CD4-positive, alpha-beta T cell treated with Interleukin-4 for 4 hours (primary cell): Measurements from ENCODE around the gene TSSC4.

ENCODE experiments used
- DNase-seq: peaks from one replicate; pipeline ENCODE4 v3.0.0-alpha.2; 2020

Gene TSSC4

DNA sequence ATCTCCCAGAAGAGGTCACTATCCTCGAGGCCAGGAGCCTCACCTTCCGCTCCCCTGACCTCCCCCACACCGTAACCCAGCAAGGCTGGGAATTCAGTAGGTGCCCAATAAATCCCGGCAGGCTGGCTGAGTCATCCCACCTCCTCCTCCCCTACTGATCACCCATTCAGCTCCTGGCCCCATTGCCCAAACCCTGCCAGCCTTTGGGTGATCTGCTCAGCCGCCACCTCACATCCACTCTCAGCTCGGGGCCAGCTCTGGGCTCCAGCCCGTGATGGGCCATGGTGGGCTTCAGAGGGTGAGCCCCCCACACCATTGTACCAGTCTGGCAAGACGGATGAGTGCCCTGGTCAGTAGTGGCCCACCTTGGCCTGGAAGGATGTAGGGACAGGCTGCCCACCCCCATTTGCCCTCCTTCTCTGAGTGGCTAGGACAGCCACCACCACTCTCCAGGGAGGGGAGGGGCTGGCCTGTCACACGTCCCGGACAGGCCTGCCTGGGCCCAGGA, 35.5 kb downstream of the TSSC4 start:
- no peak for DNase-seq

DNA sequence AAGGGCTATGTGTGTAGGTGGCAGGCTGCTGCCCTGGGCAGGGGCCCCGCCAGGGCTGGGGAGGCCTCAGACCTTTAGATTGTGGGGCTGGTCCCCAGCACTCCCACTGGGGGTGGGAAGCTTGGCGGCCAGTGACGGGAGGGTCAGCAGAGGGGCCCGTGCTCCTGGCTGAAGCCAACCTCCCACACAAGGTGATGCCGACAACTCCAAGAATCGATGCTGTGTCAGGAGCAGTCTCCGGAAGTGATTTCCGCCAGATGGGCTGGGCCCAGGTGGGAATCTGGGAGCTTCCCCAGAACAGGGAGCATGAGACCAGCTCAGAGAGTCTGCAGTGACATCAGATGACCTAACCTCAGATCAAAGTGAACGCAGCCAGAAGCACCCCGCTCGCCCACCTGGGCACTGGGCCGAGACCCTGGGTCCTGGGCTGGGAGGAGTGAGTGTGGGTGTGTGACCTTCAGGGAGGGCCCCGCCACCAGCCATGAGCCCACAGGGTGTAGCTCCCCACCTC, 36.0 kb downstream of the TSSC4 start:
- no peak for DNase-seq

DNA sequence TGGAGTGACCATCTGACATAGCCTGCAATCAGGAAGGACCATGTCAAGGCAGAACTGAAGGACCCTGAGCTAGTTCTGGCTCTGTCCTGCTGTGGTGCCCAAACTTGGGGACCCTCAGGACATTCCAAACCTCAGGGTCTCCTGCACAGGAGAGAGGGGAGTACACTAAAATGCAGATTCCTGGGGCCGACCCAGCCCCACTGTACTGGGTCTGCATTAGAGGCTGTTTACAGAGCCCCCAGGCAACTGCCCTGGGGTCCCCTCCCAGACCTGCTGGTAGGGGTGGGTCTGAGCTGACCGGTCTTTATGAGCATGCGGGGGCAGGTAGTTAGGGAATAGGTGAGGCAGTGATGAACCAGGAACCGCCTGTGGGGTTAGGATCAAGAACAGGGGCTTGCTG, 37.0 kb downstream of the TSSC4 start:
- no peak for DNase-seq

DNA sequence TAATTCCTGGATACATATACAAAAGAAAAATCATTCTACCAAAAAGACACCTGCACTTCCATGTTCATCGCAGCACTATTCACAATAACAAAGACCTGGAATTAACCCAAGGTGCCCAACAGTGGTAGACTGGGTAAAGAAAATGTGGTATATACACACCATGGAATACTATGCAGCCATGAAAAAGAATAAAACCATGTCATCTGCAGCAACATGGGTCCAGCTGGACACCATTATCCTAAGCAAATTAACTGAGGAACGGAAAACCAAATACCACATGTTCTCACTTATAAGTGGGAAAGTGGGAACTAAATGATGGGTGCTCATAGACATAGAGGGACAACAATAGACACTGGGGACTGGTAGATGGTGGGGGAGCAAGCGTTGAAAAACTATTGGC, 39.3 kb downstream of the TSSC4 start:
- no peak for DNase-seq

DNA sequence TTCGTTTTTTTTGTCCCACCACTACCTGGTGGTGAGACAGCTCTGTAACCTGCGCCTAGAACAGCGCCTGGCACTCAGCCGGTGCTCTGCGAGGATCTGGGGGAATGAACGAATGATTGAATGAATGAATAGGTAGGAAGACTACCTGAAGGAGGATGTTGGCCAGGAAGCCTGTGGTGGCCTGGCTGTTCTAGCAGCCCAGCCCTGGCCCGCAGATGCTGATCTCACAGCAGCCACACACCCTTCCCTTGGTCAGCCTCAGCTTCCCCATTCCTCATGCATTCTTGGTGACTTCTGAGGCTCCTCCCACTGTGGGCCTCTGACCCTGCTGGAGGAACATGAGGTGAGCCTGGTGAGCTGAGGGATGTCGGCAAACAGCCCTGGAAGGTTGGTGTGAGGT, 40.1 kb downstream of the TSSC4 start:
- no peak for DNase-seq

DNA sequence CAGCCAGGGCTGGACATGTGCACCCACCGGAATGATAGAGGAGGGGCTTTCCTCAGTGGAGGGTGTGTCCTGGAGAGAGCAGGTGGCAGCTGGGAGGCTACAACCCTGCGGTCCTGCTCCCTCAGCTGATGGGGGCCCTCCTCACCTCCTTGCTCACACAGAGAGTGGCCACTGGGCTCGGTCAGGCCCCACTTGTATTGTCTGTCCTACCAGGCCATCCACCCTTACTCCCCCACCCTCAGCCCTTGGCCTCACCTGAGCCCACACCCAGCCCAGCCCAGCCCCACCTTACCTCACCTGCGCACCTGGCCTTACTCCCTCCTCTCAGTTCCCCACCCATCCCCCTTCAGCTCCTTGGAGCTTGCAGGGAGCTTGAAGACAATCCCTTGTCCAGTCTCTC, 40.6 kb downstream of the TSSC4 start:
- no peak for DNase-seq

DNA sequence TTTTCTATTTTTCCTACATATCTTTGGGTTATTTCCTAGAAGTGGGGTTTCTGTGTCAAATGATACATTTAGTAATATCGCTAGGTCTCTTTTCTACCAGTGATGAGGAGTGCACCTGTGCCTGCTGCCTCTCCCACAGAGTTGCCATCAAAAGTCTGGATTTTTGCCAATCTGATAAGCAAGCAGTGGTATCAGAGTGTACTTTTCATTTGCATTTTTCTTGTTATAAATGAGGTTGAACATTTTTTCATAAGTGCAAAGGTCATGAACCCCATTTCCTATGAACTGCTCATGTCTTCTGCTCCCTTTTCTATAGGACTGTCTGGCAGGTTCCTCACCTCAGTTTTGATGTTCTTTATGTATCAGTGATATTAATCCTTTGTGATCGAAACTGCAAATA, 42.0 kb downstream of the TSSC4 start:
- DNase-seq: peak; percentile 80

DNA sequence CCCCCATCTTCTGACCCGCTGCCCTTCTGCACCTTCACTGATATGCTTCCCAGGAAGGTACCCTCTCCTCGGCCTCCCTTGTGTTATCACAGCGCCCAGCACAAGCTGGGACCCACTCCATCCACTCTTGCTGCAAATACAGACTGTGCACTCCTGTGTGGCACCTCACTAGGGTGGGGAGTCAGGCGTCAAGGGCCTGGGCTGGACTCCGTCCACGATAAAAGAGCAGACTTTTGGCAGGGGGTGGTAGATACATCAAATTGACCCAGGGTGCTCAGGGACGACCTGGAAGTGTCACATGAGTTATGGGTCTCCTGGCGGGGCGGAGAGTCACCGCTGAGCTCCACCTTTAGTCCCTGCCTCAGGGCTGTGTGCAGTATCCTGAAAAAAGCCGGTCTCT, 42.9 kb downstream of the TSSC4 start:
- no peak for DNase-seq

DNA sequence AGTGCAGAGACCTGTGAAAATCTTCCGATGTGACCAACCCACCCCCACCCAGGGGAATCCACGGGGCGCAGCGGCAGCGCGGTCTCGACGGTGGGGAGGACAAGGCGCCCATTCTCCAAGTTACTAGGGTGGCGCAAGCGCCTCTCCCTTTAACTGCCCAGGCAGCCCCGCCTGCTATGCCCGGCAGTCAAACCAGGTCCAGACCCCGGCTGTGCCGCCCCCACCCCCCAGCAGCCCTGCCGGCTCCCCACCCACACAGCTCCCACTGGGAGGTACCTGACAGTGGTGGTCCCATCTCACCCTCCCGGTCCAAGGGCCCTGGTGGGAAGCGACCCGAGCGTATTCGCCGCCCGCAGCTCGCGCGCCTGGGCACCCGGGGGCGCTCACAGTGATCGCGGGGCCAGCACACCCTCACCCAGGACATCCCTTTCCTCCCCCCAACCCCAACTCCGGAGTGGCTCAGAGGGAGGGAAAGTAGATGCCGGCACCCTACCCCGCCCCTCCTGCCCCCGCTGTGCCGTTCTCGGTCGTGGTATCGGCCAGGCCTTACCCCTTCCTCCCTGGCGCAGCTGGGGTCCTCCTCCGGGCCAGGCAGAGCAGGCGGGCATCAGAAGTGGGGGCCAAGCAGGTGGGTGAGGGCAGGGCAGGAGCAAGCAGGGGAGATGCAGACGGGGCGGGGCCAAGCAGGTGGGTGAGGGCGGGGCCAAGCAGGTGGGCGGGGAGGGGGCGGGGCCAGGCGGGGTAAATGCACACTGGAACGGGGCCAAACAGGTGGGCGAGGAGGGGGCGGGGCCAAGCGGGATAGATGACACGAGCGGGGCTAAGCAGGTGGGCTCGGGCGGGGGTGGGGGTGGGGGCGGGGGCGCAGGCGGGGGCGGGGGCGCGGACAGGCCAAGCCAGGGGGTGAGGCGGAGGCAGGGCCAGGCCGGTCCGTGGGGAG, 43.6 kb downstream of the TSSC4 start, which contains the start of gene TRPM5:
Gene TRPM5, minus strand, starts transcription at position 634 of the 940 bp plus-strand sequence. CDS start 21,478 bp downstream, outside the sequence.
- peak; percentile 47 for DNase-seq

DNA sequence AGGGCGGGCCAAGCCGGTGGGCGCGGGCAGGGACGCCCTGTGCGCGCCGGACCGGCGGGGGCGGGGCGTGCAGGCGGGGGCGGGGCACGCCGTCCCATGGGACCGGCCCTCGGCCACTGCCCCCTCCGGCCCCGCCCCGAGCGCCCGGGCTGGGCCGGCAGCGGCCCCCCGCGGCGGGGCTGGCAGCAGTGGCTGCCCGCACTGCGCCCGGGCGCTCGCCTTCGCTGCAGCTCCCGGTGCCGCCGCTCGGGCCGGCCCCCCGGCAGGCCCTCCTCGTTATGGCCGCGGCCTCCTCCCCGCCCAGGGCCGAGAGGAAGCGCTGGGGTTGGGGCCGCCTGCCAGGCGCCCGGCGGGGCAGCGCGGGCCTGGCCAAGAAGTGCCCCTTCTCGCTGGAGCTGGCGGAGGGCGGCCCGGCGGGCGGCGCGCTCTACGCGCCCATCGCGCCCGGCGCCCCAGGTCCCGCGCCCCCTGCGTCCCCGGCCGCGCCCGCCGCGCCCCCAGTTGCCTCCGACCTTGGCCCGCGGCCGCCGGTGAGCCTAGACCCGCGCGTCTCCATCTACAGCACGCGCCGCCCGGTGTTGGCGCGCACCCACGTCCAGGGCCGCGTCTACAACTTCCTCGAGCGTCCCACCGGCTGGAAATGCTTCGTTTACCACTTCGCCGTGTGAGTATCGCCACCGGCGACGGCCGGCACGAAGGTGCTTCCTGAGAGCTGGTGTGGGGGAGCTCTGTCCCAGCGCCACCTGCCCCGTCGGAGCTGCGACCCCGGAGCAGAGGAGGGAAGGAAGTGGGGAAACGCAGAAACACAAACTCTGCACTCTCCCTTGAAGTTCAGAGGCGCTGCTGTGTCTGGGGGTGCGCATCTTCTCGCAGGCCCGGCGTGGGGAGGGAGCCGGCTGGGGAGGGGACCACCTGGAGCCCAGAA, 44.5 kb downstream of the TSSC4 start, which contains the start of gene KCNQ1:
Gene KCNQ1, plus strand, starts transcription at position 188 of the 925 bp plus-strand sequence. Its CDS starts 91 bp downstream, at position 279.
- DNase-seq: peak; percentile 38

DNA sequence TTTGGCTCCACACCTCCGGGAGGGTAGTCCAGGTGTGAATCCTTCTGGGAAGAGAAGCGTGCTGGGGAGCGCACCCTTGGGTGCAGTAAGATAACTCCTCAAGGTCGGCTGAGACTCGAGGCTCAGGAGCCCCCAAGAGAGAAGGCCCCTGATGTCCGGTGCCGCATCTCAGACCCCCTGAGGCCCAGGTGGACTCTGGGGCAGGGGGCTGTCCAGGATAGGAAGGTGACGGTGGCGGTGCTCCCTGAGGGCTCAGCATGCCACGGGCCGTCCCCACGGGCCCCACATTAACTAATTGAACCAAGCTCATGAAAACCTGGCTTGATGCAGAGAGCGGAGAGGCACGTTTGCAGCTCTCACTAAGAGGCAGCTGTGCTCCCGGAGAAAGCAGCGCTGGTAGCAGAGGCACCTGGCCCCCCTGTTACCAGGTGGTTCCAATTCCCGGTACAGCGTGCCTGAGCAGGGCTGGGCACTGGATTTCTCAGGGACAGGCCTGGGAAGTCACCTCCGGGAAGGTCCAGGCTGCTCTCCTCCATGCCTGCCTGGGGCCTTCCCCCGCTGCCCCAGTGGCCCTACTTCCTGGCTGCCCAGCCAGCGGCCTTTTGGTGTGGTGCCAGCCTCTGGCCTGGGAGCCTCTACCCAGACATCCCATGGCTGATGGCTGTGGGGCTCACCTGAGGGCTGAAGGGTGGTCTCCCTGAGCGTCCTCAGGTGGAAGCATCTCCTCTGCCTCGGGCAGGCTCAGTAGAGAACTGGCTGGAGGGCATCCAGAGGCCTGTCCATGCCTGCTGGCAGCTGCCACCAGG, 45.4 kb downstream of the TSSC4 start:
- no peak for DNase-seq

DNA sequence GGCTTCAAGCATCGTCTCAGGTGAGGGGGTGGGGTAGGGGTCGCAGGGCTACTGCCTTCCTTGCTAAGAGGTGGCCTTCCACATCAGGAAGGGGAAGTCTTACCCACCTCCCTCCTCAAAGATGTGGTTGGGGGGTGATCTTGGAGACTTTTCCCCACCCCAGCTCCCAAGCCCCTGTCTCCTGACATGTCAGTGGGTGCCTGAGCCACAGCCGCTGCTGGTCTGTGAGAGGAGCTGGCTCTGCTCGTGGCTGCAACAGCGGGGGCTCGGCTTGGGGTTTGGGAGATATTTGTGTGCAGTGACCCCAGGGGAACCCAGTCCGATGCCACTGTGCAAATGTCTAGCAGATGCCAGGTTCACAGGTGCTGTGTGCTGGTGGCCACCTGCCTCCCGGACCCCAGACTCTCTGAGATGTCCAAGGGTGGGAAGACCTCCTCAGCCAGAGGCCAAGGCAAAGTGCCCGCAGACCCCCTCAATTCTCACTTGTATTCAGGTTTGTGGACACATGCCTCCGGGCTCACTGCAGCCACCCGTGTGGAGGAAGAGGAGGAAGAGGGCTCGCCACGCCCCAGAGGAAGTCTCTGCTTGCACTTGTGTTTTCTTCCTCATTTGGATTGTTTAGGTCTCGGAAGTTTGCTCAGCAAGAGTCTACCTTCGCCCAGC, 46.2 kb downstream of the TSSC4 start:
- DNase-seq: peak; percentile 16

DNA sequence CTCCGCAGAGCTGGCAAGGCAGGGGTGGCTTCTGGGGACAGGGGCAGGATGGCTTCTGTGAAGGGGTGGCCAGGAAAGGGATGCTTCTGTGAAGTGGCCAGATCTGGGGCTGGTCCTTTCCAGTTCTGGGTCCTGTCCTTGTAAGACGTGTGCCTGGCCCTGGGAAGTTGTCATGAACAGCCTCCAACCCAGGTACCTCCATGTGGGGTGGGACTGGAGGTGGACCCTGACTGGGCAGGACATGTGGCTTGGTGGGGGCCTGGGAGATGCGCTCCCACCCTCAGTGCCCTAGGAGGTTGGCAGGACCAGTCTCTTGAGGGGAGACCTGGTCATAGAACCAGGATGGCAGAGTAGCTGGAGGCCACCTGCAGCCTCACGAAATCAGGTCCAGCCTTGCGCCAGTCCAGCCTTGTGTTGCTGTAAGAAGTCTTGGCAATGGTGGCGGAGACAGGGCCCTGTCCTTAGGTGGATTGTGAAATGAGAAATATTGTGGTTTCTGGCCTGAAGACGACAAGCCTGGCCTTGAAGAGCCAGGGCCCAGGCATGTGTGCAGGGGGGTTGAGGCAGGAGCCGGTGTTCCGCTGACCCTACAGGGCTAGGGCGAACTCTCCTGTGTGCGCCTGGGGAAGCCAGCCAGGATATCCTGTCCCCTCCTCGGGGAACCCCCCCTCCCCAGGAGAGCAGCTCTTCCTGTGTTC, 46.9 kb downstream of the TSSC4 start:
- no peak for DNase-seq

DNA sequence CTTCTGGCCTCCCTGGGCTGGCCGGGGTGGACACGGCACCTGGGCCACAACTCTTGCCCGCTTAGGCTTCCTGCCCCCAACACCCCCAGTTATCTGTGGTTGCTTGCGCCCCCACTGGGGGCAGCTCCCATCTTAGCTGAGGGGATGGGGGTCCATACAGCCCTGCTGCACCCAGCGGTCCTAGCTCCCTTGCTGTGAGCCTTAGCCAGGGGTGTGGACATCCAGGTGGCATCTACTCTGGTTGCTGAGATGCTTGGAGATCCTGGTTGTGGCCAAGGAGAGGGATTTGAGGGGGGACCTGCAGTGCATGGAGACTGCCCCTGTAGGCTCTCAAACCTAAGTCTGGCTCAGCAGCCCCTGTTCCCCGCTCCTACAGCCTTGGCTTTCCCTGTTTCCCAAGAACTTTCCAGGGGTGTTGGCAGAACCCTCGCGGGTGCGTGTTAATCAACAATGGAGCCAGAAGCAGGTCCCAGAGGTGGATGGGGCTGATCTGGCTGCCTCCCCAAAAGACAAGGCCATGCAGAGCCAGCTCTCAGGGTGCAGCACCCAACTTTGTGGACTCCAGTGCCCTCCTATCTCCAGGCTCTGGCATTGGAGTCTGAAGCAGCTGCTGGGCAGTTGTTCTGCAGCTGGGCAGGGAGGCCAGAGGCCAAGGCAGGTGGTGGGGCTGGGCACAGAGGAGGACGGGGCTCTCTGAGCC, 47.6 kb downstream of the TSSC4 start:
- DNase-seq: no peak

DNA sequence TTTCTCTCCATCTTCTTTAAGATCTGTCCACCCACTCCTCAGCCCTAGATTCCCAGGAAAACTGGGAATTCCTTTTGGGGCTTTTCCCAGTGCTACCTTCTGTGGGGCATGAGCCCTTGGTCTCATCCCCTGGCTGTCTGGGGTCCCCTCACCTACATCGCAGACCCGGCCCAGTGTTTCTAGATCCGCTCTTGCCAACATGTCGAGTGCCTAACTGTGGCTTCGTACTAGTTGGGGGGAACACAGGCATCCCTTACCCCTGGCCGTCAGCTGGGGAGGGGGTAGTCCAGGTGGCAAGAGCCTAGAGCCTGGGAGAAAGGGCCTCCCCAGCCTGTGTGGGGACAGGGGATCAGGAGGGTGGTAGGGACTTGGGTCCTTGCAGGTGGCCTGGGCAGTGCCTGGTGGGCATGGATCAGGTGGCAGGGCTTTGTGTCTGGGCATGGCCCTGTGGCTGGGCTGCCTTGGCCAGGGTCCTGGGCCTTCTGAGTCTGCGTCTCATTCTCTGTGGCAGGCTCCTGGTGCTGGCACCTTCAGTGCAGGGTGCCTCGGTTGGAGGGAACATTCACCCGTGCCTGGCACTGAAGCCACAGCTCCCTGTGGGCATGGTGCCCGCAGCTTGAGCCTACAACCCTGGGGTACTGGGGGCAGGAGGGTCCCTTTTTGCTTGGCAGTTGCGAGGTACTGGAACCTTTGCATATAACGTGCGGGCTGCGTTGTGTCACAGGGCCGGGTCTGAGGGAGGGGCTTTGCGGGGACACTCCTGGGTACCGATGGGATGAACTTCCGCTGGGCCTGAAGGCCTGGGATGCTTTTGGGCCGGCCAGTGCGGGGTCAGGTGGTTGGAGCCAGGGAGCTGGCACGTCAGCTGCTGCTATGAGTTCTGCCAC, 48.4 kb downstream of the TSSC4 start:
- DNase-seq: no peak

DNA sequence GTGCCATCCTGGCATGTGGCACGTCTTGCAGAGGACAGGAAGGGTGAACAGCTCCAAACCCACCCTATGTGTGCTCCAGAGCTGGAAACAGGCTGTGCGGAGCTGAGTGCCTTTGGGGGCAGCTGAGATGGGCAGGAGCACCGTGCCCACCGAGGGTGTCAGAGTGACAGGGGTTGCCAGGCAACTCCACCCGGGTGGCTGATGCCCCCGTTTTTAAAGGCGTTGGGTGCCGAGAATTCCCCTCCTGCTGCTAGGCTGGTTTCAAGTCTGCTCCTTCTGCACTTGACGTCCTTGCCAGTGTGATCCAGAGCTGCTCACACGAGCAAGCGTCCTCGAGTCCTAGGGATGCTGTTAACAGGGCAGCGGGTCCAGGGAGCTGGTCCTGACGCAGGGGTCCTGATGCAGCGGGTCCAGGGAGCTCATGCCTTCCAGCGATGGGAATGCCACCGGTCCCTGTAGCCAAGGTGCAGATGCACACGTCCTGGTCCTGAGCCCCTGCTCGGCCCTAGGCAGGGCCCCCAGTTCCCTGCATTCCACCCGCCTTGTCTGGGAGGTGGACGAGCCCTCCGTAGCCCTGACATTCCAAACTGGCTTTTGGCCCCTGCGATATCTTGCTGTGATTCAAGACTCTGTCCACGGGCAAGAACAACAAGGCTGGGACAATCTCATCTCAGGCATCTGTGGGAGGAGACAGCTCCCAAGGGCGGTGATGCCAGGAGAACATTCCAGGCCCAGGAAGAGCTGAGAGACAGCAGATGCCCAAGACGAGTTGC, 49.2 kb downstream of the TSSC4 start:
- DNase-seq: no peak

DNA sequence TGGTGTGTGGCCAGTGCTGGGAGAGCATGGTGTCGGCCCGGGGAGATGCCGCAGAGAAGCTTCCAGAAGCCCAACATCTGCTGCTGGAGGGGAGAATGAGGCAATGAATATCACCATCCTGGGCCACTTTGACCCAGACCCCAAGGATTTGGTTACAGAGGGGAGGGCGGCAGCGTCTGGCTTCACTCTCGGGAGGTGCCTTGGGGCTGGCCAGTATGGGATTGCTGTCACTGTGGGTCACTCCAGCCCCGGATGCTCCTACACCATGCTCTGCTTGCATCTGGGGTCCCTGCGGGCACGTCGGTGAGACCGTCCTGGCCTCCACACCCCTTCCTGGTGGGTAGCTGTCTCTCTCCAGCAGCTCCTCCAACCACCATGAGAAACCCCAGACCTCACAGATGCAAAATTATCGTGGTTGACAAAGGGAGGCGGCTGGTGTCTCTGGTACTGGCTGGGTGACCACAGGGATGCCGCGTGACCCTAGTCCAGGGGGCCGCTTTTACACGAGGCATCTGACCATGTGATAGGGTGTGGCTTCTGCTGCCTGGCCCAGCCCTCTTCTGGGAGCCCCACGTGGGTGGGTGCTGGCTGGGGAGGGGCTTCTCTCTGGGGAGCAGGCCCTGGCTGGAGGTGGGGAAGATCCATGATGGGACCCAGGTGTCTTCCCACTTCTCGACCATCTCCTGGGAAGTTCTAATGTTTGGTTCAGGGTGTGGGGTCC, 49.9 kb downstream of the TSSC4 start:
- DNase-seq: no peak

DNA sequence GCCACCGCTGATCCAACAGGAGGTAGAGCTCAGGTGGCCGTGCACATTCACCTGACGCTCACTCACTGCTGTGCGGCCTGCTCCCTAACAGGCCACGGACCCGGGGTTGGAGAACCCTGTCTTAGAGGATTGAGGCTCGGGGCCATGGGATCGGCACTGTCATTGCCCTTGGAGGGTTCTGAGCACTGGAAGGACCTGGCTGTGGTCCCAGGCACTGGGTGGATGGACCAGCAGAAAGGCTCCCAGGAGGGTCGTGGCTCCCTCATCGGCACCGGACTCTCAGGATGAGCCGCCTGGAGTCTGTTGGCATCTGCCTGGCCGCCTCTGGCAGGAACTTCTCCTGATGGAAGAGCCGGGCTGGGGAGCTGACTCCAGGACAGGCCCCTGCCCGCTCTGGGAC, 50.8 kb downstream of the TSSC4 start:
- no peak for DNase-seq
